ENCODE results near the gene PIGL. TPM values are rescaled to one million over a fixed set of nuclear protein-coding genes. Genes with fewer than 3 reads are reported as not detected.

Gene PIGL
- total and polyA plus RNA-seq, 2 experiments from 2014 or later, result 10.9 to 15.4 TPM

- Histone ChIP-seq H3K9me3 (ENCODE audit: low read depth) (no peaks in the 10 kb centered on the region), H3K9ac (no peak overlapping the region), H3K79me2 (ENCODE audit: insufficient read depth) (no peaks in the 10 kb centered on the region), H3K4me1 (ENCODE audit: insufficient read depth) (peaks cover 19% of the 10 kb centered on the region; the same call in 1 of the 2 replicates), H3K9me2 (ENCODE audit: insufficient read depth) (no peaks in the 10 kb centered on the region), H3K27me3 (replicated peaks; ENCODE audit: insufficient read depth) (no peaks in the 10 kb centered on the region), H4K20me1 (ENCODE audit: insufficient read depth) (no peaks in the 10 kb centered on the region), H3K36me3 (ENCODE audit: low read depth) (no peaks in the 10 kb centered on the region; the same call in 1 of the 2 replicates), H3K4me2 (ENCODE audit: unreplicated experiment) (no peak overlapping the region), H3F3A (ENCODE audit: insufficient read depth) (0 out of 2 replicates have a peak, but pooled peaks cover 9% of the 10 kb centered on the region), H2AFZ (no peak overlapping the region), H3K27ac (no peak overlapping the region), H3K4me3 (no peak overlapping the region)
- in situ Hi-C loops (cut with MboI), result no loop called here
- DNase-seq, result no peak
- WGBS, 2 experiments (ENCODE audit: low coverage in 1 of 2, low lambda C conversion rate in 2 of 2, missing lambda C conversion rate in 2 of 2), result 96 to 100% methylated on average over 3 of the region's 3 CpGs
- TF ChIP-seq EZH2phosphoT487 (IDR thresholded peaks at IDR 0.05; ENCODE audit: insufficient read depth, low read depth), result no peak
- TF ChIP-seq EZH2 (IDR thresholded peaks at IDR 0.05; ENCODE audit: insufficient read depth, poor library complexity, severe bottlenecking), result no peak
Observed at GRCh38 chr17:16327018-16327417, 110.0 kb downstream of the PIGL start.

- Histone ChIP-seq H2AFZ (no peak overlapping the region), H4K20me1 (ENCODE audit: insufficient read depth) (no peaks in the 10 kb centered on the region), H3K4me1 (ENCODE audit: insufficient read depth) (peaks cover 10% of the 10 kb centered on the region; the same call in 1 of the 2 replicates), H3K9me2 (ENCODE audit: insufficient read depth) (no peaks in the 10 kb centered on the region), H3K4me2 (ENCODE audit: unreplicated experiment) (peak overlapping the region; percentile 59), H3K36me3 (ENCODE audit: low read depth) (no peaks in the 10 kb centered on the region; the same call in 1 of the 2 replicates), H3K9me3 (ENCODE audit: low read depth) (no peaks in the 10 kb centered on the region), H3K27ac (no peak overlapping the region), H3K4me3 (no peak overlapping the region), H3K79me2 (ENCODE audit: insufficient read depth) (no peaks in the 10 kb centered on the region), H3F3A (ENCODE audit: insufficient read depth) (no peaks in the 10 kb centered on the region), H3K9ac (no peak overlapping the region), H3K27me3 (replicated peaks; ENCODE audit: insufficient read depth) (no peaks in the 10 kb centered on the region)
- in situ Hi-C loops (cut with MboI), result no loop called here
- no peak for TF ChIP-seq EZH2 (IDR thresholded peaks at IDR 0.05; ENCODE audit: insufficient read depth, poor library complexity, severe bottlenecking)
- TF ChIP-seq EZH2phosphoT487 (IDR thresholded peaks at IDR 0.05; ENCODE audit: insufficient read depth, low read depth), result no peak
- 0% methylated on average over 1 of the region's 1 CpG for WGBS, 2 experiments (ENCODE audit: low coverage in 1 of 2, low lambda C conversion rate in 2 of 2, missing lambda C conversion rate in 2 of 2)
- peak; percentile 10 for DNase-seq
Observed at GRCh38 chr17:16328997-16329396, 112.0 kb downstream of the PIGL start.

- no peaks in the 10 kb centered on the region for H4K20me1 ChIP-seq (ENCODE audit: insufficient read depth)
- no peak overlapping the region for H2AFZ ChIP-seq
- H3K27ac ChIP-seq, result no peak overlapping the region
- H3K27me3 ChIP-seq (replicated peaks; ENCODE audit: insufficient read depth), result no peaks in the 10 kb centered on the region
- peak overlapping the region; percentile 59 for H3K4me2 ChIP-seq (ENCODE audit: unreplicated experiment)
- no peak for TF ChIP-seq EZH2 (IDR thresholded peaks at IDR 0.05; ENCODE audit: insufficient read depth, poor library complexity, severe bottlenecking)
- no peak for TF ChIP-seq EZH2phosphoT487 (IDR thresholded peaks at IDR 0.05; ENCODE audit: insufficient read depth, low read depth)
- in situ Hi-C loops (cut with MboI), result no loop called here
- H3K4me3 ChIP-seq, result no peak overlapping the region
- 51 to 55% methylated on average over 11 of the region's 11 CpGs for WGBS, 2 experiments (ENCODE audit: low coverage in 1 of 2, low lambda C conversion rate in 2 of 2, missing lambda C conversion rate in 2 of 2)
- H3K4me1 ChIP-seq (ENCODE audit: insufficient read depth), result peaks cover 10% of the 10 kb centered on the region; the same call in 1 of the 2 replicates
- no peaks in the 10 kb centered on the region for H3F3A ChIP-seq (ENCODE audit: insufficient read depth)
- no peaks in the 10 kb centered on the region; the same call in 1 of the 2 replicates for H3K36me3 ChIP-seq (ENCODE audit: low read depth)
- H3K9ac ChIP-seq, result no peak overlapping the region
- DNase-seq, result peak; percentile 71
- H3K9me2 ChIP-seq (ENCODE audit: insufficient read depth), result no peaks in the 10 kb centered on the region
- no peaks in the 10 kb centered on the region for H3K9me3 ChIP-seq (ENCODE audit: low read depth)
- H3K79me2 ChIP-seq (ENCODE audit: insufficient read depth), result no peaks in the 10 kb centered on the region
Observed at GRCh38 chr17:16329519-16330271, 112.7 kb downstream of the PIGL start.

GRCh38 chr17:16338391-16338790 is 121.4 kb downstream of the PIGL start:
- H3K27me3 ChIP-seq (replicated peaks; ENCODE audit: insufficient read depth), result no peaks in the 10 kb centered on the region
- H3K4me1 ChIP-seq (ENCODE audit: insufficient read depth), result no peaks in the 10 kb centered on the region
- no peaks in the 10 kb centered on the region for H3K9me2 ChIP-seq (ENCODE audit: insufficient read depth)
- H4K20me1 ChIP-seq (ENCODE audit: insufficient read depth), result no peaks in the 10 kb centered on the region
- no peak overlapping the region for H3K4me3 ChIP-seq
- H3K27ac ChIP-seq, result no peak overlapping the region
- DNase-seq, result no peak
- H2AFZ ChIP-seq, result no peak overlapping the region
- no peaks in the 10 kb centered on the region for H3K9me3 ChIP-seq (ENCODE audit: low read depth)
- in situ Hi-C loops (cut with MboI), result no loop called here
- TF ChIP-seq EZH2phosphoT487 (IDR thresholded peaks at IDR 0.05; ENCODE audit: insufficient read depth, low read depth) (no peak), EZH2 (IDR thresholded peaks at IDR 0.05; ENCODE audit: insufficient read depth, poor library complexity, severe bottlenecking) (no peak)
- H3K79me2 ChIP-seq (ENCODE audit: insufficient read depth), result no peaks in the 10 kb centered on the region
- no peak overlapping the region for H3K9ac ChIP-seq
- H3K36me3 ChIP-seq (ENCODE audit: low read depth), result no peaks in the 10 kb centered on the region
- no peak overlapping the region for H3K4me2 ChIP-seq (ENCODE audit: unreplicated experiment)
- 90 to 93% methylated on average over 3 of the region's 3 CpGs for WGBS, 2 experiments (ENCODE audit: low coverage in 1 of 2, low lambda C conversion rate in 2 of 2, missing lambda C conversion rate in 2 of 2)
- H3F3A ChIP-seq (ENCODE audit: insufficient read depth), result no peaks in the 10 kb centered on the region; the same call in 1 of the 2 replicates
